Hindlimb muscle (tissue), 1 donor: ENCODE measurements around the gene C8A. TPM values are rescaled to one million over a fixed set of nuclear protein-coding genes. Genes with fewer than 3 reads are reported as not detected.

ENCODE experiments used
- DNase-seq: peaks from one replicate; pipeline ENCODE4 v3.0.0-alpha.2; 2013
- polyA plus RNA-seq: library from polyadenylated mRNA; unstranded; fragments of 120-200 nt; gene quantifications from one replicate; pipeline ENCODE4 v1.2.1, GENCODE V29; 2013; ENCODE audit not compliant: insufficient read length

C8A gene
- polyA plus RNA-seq, 1 donor, result not detected

DNA sequence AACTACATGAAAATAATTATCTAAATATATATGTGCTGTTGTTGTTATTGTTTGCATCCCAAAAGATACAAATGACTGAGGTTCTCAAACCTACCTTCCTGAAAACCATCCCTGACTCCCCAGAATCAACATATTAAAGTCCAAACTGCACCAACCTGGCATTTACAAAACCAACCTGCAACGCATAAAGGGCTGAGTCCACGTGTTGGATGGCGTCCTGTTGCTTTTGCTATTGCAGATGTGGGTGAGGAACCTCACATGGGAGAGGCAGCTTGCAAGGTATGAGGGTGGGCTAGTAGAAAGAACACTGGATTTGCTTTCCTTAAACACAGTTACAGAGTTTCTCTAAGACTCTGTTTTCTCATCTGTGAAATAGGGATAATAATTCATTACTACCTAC, 112.8 kb downstream of the C8A start:
- DNase-seq, result no peak

Other genes starting within 250 kb of the C8A start
- 54.4 TPM for gene PRKAA2, start 209.5 kb upstream of the C8A start, polyA plus RNA-seq
- gene FYB2, start 35.4 kb upstream of the C8A start, polyA plus RNA-seq, result 0.59 TPM
- not detected for gene C8B, start 111.2 kb downstream of the C8A start, polyA plus RNA-seq